Endothelial cell of umbilical vein (primary cell): ENCODE measurements around the gene ALDH8A1.

Experiments
- EZH2 ChIP-seq: IDR thresholded peaks from 2 replicates; pipeline ENCODE4 v1.6.1; 2012; ENCODE audit warnings: borderline replicate concordance, low read depth, mild to moderate bottlenecking, moderate library complexity, low read length, inconsistent platforms; ENCODE audit not compliant: severe bottlenecking
- FOS ChIP-seq: IDR thresholded peaks from 2 replicates; pipeline ENCODE4 v1.6.1; 2011; ENCODE audit warnings: mild to moderate bottlenecking, low read length, moderate library complexity, borderline replicate concordance; ENCODE audit not compliant: insufficient read depth
- POLR2A ChIP-seq: IDR thresholded peaks from 2 replicates; pipeline ENCODE4 v1.6.1; 2012; ENCODE audit warnings: low read depth, mild to moderate bottlenecking, control low read depth, low read length
- POLR2AphosphoS5 ChIP-seq: IDR thresholded peaks from 2 replicates; pipeline ENCODE4 v1.6.1; 2012; ENCODE audit warnings: low read depth, mild to moderate bottlenecking, control low read depth, low read length, moderate library complexity; ENCODE audit not compliant: insufficient read depth
- TF ChIP-seq, protein P1 (sequence below), 2 donors: IDR thresholded peaks; 1 replicate in 1 of 2; 2 replicates in 1 of 2; pipeline ENCODE4 v1.5.1; 2011; ENCODE audit warnings: low read length in 2 of 2, mild to moderate bottlenecking in 2 of 2, moderate library complexity in 2 of 2, control low read depth in 1 of 2, inconsistent platforms in 1 of 2, low read depth in 1 of 2; ENCODE audit not compliant: insufficient read depth in 1 of 2; ENCODE audit errors: extremely low read depth in 1 of 2
- TF ChIP-seq, protein P2 (sequence below): IDR thresholded peaks from 2 replicates; pipeline ENCODE4 v1.6.1; 2011; ENCODE audit not compliant: insufficient read depth, insufficient read length

- TF ChIP-seq, protein P1, sequence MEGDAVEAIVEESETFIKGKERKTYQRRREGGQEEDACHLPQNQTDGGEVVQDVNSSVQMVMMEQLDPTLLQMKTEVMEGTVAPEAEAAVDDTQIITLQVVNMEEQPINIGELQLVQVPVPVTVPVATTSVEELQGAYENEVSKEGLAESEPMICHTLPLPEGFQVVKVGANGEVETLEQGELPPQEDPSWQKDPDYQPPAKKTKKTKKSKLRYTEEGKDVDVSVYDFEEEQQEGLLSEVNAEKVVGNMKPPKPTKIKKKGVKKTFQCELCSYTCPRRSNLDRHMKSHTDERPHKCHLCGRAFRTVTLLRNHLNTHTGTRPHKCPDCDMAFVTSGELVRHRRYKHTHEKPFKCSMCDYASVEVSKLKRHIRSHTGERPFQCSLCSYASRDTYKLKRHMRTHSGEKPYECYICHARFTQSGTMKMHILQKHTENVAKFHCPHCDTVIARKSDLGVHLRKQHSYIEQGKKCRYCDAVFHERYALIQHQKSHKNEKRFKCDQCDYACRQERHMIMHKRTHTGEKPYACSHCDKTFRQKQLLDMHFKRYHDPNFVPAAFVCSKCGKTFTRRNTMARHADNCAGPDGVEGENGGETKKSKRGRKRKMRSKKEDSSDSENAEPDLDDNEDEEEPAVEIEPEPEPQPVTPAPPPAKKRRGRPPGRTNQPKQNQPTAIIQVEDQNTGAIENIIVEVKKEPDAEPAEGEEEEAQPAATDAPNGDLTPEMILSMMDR (IDR thresholded peaks at IDR 0.05; ENCODE audit: extremely low read depth in 1 of 2, insufficient read depth in 1 of 2, low read depth in 1 of 2, low read length in 2 of 2): no peak
- TF ChIP-seq POLR2A (no peak), POLR2AphosphoS5 (no peak), EZH2 (no peak), FOS (no peak)
- TF ChIP-seq, protein P2, sequence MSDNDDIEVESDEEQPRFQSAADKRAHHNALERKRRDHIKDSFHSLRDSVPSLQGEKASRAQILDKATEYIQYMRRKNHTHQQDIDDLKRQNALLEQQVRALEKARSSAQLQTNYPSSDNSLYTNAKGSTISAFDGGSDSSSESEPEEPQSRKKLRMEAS: no peak
Observed at GRCh38 chr6:134884752-134885151, 65.1 kb downstream of the ALDH8A1 start.
